Memory B cell (primary cell): ENCODE results near the gene TM2D3.
A peak's percentile ranks its signal among the peaks of the same experiment; 100 is the strongest.

ENCODE experiments used
- ATAC-seq: fragments of 150-1000 bp; cut with Tn5 transposase; 2 replicates; pipeline ENCODE4 v1.10.0; 2021; ENCODE audit warnings: low read depth, mild to moderate bottlenecking, moderate library complexity
- DNase-seq, 2 donors: peaks; one replicate each; pipeline ENCODE4 v3.0.0; 2022; ENCODE audit warnings: low spot score in 2 of 2
- H3K27ac Mint-ChIP-seq: one replicate; pipeline ENCODE4 v1.8.0; 2022; ENCODE audit warnings: mild to moderate bottlenecking, moderate library complexity, mixed read lengths
- H3K27me3 Mint-ChIP-seq: one replicate; pipeline ENCODE4 v1.8.0; 2022; ENCODE audit warnings: mixed read lengths
- H3K36me3 Mint-ChIP-seq: one replicate; pipeline ENCODE4 v1.8.0; 2022; ENCODE audit warnings: mild to moderate bottlenecking, mixed read lengths
- H3K4me1 Mint-ChIP-seq: one replicate; pipeline ENCODE4 v1.8.0; 2022; ENCODE audit warnings: mixed read lengths
- H3K4me3 Mint-ChIP-seq: one replicate; pipeline ENCODE4 v1.8.0; 2022; ENCODE audit warnings: mild to moderate bottlenecking, moderate library complexity, mixed read lengths
- H3K9me3 Mint-ChIP-seq: one replicate; pipeline ENCODE4 v1.8.0; 2022; ENCODE audit warnings: mixed read lengths

TM2D3 gene, protein sequence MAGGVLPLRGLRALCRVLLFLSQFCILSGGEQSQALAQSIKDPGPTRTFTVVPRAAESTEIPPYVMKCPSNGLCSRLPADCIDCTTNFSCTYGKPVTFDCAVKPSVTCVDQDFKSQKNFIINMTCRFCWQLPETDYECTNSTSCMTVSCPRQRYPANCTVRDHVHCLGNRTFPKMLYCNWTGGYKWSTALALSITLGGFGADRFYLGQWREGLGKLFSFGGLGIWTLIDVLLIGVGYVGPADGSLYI

DNA sequence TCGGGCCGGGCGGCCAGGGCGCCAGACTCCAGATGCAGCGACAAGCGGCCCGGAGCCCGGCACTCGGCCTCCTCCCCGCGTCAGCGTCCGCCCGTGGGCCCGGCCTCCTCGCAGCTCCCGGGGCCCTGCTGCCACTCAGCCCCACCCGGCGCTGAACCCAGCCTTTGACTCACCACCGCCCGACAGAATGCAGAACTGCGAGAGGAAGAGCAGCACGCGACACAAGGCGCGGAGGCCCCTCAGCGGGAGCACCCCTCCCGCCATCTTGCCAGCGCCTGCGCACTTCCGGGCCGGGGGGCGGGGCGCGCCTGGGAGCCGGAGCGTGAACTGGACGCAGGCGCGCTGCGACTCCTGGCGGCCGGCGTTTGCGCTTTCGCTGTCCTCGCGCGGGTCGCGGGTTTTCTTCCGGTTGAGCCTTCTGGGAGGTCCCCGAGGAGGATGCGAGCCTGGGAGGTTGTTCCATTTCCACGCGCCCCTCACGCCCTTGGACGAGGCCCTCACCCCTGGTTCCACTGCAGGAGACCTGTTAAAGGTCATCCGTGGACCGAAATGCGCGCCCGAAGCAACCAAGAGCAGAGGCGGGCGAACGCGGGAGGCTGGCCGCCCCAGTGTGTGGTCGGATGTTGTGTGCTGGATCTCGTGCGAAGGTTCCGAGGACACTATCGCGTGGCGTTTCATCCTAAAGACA lies at the start of gene TM2D3:
Gene TM2D3 (minus strand): TSS at position 284 of the 688 bp plus-strand sequence. CDS start 20 bp downstream, at position 264.
- Mint-ChIP-seq H3K36me3 (peaks cover 3% of the 10 kb centered on the region), H3K9me3 (no peaks in the 10 kb centered on the region), H3K4me3 (peak within 1 kb of the TSS; percentile 88), H3K4me1 (peaks cover 12% of the 10 kb centered on the region), H3K27ac (peak within 1 kb of the TSS; percentile 92), H3K27me3 (no peaks in the 10 kb centered on the region)
- peak; percentile 90 for ATAC-seq
- peak; percentile 97 to 98 for DNase-seq

DNA sequence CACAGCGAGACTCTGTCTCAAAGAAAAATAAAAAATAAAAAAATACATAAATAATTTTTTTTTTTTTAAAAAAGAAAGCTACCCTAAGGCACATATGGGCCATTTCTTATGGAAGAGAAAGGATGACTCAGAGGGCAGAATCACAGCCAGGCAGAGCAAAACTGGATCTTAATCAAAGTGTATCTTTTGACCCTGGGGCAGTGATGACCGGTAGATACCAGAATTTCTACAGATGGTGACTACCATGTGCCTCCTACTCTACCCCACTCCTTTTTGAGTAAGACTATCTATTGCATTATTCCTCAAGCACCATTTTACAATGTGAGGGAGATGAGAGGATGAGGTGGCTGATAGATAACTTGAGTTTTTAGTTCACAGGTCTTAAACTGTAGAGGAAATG lies 46.1 kb upstream of the TM2D3 start:
- Mint-ChIP-seq H3K4me3 (no peak overlapping the region), H3K36me3 (peaks cover 65% of the 10 kb centered on the region), H3K27me3 (no peaks in the 10 kb centered on the region), H3K4me1 (no peaks in the 10 kb centered on the region), H3K9me3 (no peaks in the 10 kb centered on the region), H3K27ac (no peak overlapping the region)
- DNase-seq: no peak
- no peak for ATAC-seq

DNA sequence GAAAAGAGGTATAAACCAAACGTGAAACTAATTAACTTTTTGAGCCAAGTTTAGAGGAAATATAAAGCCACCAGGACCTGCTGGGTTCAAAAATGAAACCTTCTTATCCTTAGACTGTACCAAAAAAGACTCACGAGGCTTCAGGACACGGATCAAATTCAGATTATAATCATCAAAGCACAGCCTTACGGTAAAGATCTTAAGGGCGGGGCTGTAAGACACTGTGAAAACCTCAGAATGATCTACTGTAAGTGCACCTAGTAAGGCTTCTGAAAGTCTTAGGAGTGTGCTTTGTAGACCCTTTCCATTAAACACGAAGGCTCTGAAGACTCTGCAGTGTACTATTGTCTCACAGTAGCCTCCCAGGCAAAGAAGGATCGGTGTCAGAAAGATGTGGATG lies 45.3 kb upstream of the TM2D3 start:
- peaks cover 69% of the 10 kb centered on the region for H3K36me3 Mint-ChIP-seq
- DNase-seq (no peak), ATAC-seq (no peak)
- H3K27me3 Mint-ChIP-seq: no peaks in the 10 kb centered on the region
- no peaks in the 10 kb centered on the region for H3K9me3 Mint-ChIP-seq
- no peaks in the 10 kb centered on the region for H3K4me1 Mint-ChIP-seq
- no peak overlapping the region for H3K27ac Mint-ChIP-seq
- no peak overlapping the region for H3K4me3 Mint-ChIP-seq

DNA sequence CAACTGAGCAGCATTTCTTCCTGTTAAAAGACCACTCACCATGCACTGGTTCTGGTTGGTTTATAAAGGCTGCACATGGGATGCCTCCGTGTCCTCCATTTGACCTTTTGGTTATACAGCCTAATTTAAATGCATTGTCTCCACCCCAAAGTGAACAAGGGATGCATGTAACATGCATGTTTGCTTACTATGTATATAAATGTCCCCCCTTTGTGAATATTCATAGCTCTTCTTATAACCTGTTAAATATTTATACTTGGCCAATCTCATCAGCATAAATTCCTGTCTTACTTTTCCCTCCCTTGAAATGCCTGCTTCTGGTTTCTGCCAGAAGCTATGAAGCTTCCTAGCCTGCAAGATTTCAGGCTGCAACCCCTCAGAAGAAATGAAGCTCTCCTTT lies 44.6 kb upstream of the TM2D3 start:
- no peak overlapping the region for H3K27ac Mint-ChIP-seq
- H3K27me3 Mint-ChIP-seq: no peaks in the 10 kb centered on the region
- H3K9me3 Mint-ChIP-seq: no peaks in the 10 kb centered on the region
- H3K4me1 Mint-ChIP-seq: no peaks in the 10 kb centered on the region
- no peak overlapping the region for H3K4me3 Mint-ChIP-seq
- DNase-seq (no peak), ATAC-seq (no peak)
- peaks cover 65% of the 10 kb centered on the region for H3K36me3 Mint-ChIP-seq

DNA sequence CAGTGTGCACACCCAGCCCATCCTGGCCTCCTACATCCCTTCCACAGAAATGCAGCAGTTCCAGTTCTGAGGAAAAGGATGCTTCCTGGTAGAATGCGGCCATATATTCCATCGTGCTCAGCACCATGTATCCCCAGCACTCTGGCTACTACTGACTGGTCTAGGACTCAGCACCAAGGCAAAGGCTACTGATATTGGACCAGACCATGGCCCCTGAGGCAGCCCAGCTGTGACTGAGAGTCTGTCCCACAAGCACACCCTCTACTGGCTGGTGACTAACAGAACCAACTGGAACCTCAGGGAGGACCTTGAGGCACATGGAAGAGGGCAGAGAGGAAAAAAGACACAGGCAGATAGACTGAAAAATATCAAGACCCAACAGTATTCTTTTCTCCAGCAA lies 42.1 kb upstream of the TM2D3 start:
- Mint-ChIP-seq H3K27ac (no peak overlapping the region), H3K36me3 (peaks cover 52% of the 10 kb centered on the region)
- no peak for ATAC-seq

DNA sequence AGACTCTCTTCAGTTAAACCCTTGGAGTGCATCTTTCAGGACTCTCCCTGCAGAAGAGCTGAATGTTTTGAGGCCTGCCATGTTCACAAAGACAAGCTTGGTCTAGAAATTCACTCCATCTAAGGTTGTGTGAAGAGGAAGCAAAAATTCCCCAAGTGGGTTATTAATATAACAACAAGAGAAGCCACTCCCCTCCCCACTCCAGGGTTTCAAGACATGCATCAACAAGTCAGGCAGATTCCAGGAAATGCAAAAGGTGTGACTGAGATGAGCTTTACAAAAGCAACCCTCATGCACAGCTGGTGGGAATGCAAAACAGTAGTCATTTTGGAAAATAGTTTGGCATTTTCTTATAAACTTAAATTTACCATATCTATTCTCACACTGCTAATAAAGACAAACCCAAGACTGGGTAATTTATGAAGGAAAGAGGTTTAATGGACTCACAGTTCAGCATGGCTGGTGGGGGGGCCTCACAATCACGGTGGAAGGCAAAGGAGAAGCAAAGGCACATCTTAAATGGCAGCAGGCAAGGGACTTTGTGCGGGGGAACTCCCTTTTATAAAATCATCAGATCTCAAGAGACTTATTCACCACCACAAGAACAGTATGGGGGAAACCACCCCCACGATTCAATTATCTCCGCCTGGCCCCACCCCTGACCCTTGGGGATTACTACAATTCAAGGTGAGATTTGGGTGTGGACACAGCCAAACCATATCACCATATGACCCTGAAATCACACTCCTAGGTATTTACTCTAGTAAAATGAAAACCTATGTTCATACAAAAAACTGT lies 40.8 kb upstream of the TM2D3 start:
- Mint-ChIP-seq H3K27ac (no peak overlapping the region), H3K4me1 (no peaks in the 10 kb centered on the region), H3K27me3 (no peaks in the 10 kb centered on the region), H3K4me3 (no peak overlapping the region), H3K36me3 (peaks cover 45% of the 10 kb centered on the region), H3K9me3 (no peaks in the 10 kb centered on the region)
- DNase-seq (no peak), ATAC-seq (no peak)

More for the DNA sequence above, 42.1 kb upstream of the TM2D3 start:
- no peak overlapping the region for H3K4me3 Mint-ChIP-seq
- DNase-seq: no peak
- no peaks in the 10 kb centered on the region for H3K27me3 Mint-ChIP-seq
- no peaks in the 10 kb centered on the region for H3K9me3 Mint-ChIP-seq
- no peaks in the 10 kb centered on the region for H3K4me1 Mint-ChIP-seq

DNA sequence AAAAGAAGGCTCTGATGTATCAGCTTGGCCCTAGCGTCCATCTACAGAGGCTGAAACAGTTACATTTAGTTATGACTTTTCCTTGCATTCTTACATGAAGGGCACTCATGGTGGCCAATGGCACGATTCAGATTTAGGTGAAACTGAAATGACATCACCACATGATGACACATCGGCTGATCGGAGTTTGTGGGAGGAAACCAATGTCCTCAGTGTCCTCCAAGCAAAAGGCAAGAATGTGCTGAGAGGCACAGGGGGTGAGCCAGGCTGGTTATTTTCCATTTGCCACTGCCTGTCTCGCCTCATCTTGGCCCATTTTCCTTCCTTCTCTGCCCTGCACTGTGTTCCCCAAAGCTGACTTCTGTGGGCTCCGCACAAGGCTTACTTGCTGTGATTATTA lies 37.7 kb upstream of the TM2D3 start:
- no peaks in the 10 kb centered on the region for H3K4me1 Mint-ChIP-seq
- DNase-seq (no peak), ATAC-seq (no peak)
- H3K9me3 Mint-ChIP-seq: no peaks in the 10 kb centered on the region
- peaks cover 28% of the 10 kb centered on the region for H3K36me3 Mint-ChIP-seq
- no peaks in the 10 kb centered on the region for H3K27me3 Mint-ChIP-seq
- H3K4me3 Mint-ChIP-seq: no peak overlapping the region
- H3K27ac Mint-ChIP-seq: no peak overlapping the region

DNA sequence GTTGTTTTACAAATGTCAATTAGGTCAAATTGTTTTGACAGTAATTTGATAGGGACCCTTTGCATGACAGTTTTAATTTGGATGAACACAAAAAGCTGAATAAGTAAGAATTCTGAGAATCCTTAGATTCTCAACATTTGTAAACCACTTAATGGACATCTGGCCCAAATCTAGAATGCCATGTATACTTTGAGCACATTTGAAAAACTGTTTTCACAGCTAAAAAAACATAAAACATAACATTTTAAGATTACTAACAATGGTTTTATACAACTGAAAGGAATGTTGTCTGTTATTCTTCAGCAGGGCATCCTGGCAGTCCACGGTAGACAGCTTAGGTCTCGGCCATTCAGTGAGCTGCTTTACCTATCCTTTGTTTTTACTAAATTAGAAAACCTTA lies 34.5 kb upstream of the TM2D3 start:
- no peaks in the 10 kb centered on the region for H3K27me3 Mint-ChIP-seq
- ATAC-seq: no peak
- no peak for DNase-seq
- no peaks in the 10 kb centered on the region for H3K4me1 Mint-ChIP-seq
- H3K9me3 Mint-ChIP-seq: no peaks in the 10 kb centered on the region
- peaks cover 28% of the 10 kb centered on the region for H3K36me3 Mint-ChIP-seq
- no peak overlapping the region for H3K4me3 Mint-ChIP-seq
- no peak overlapping the region for H3K27ac Mint-ChIP-seq

DNA sequence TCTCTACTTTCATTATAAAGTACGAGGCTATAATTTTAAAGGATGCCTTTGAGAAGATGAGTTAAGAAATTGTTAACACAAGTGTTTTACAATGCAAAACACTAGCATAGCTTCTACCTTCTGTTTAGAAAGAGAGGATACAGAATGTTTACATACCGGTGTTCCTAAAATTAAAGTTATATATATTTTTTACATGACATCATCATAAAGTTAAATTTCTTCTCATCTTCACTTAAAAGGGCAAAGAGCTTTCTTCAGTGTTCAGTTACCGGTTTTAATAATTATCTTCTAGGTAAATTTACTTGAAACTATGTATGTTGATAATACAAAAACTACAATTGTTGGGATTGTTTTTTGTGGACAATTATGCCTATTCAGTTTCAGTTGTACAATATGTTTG lies 32.7 kb upstream of the TM2D3 start:
- H3K4me3 Mint-ChIP-seq: no peak overlapping the region
- no peaks in the 10 kb centered on the region for H3K9me3 Mint-ChIP-seq
- DNase-seq: no peak
- no peaks in the 10 kb centered on the region for H3K4me1 Mint-ChIP-seq
- peaks cover 36% of the 10 kb centered on the region for H3K36me3 Mint-ChIP-seq
- H3K27ac Mint-ChIP-seq: no peak overlapping the region
- no peaks in the 10 kb centered on the region for H3K27me3 Mint-ChIP-seq
- ATAC-seq: no peak

DNA sequence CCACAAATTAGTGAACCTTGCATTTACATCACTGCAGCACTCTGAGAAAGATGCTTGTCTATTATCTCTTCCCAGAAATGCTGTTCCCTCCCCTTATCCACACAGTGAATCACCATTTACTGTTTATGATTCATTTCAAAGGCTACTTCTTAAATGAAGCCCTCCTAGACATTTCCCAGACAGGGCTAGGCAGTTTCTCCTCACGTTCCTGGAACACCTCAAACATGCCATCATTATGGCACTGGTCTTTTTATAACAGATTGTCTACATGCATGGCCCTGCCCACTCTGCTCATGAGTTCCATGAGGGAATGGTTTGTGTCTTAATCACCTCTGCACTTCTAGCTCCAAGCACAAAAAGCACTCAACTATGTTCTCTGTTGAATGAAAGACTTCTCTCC lies 32.2 kb upstream of the TM2D3 start:
- H3K4me1 Mint-ChIP-seq: no peaks in the 10 kb centered on the region
- no peak for DNase-seq
- H3K27me3 Mint-ChIP-seq: no peaks in the 10 kb centered on the region
- ATAC-seq: no peak
- no peak overlapping the region for H3K27ac Mint-ChIP-seq
- no peaks in the 10 kb centered on the region for H3K9me3 Mint-ChIP-seq
- H3K4me3 Mint-ChIP-seq: no peak overlapping the region
- H3K36me3 Mint-ChIP-seq: peaks cover 35% of the 10 kb centered on the region

DNA sequence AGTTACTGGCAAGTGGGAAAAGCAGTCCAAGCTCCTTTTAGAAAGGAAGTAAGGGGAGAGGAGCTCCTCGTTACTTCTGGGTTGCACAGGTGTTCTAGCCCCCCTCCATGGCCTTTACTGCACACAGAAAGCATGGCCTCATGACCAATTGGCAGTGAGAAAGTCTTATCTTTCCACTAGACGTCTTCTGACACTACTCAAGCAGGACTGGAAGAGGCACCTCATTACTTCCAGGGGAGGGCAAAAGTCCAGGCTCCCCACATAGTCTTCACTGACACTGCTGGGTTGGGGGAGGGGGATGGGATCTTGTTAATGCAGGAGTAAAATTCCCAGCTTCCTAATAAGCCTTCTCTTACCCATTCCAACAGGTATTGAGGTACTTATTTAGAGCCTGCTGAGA lies 27.6 kb upstream of the TM2D3 start:
- no peak for DNase-seq
- H3K36me3 Mint-ChIP-seq: peaks cover 37% of the 10 kb centered on the region
- peaks cover 7% of the 10 kb centered on the region for H3K4me1 Mint-ChIP-seq
- no peak for ATAC-seq
- peaks cover 3% of the 10 kb centered on the region for H3K9me3 Mint-ChIP-seq
- H3K27ac Mint-ChIP-seq: no peak overlapping the region
- no peaks in the 10 kb centered on the region for H3K27me3 Mint-ChIP-seq
- H3K4me3 Mint-ChIP-seq: no peak overlapping the region

DNA sequence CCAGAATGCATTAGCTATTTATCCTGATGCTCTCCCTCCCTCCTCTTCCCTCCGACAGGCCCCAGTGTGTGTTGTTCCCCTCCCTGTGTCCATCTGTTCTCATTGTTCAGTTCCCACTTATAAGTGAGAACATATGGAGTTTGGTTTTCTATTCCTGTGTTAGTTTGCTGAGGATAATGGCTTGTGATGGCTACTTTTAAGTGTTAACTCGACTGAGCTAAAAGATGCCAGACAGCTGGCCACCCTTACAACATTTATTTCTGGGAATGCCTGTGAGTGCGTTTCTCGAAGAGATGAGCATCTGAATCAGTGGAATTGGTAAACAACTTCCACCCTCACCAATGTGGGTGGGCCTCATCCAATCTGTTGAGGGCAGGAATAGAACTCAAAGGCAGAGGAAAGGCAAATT lies 24.7 kb upstream of the TM2D3 start:
- peaks cover 3% of the 10 kb centered on the region for H3K9me3 Mint-ChIP-seq
- no peaks in the 10 kb centered on the region for H3K27me3 Mint-ChIP-seq
- ATAC-seq (no peak), DNase-seq (no peak)
- peaks cover 34% of the 10 kb centered on the region for H3K36me3 Mint-ChIP-seq
- H3K4me1 Mint-ChIP-seq: peaks cover 7% of the 10 kb centered on the region
- H3K27ac Mint-ChIP-seq: no peak overlapping the region
- H3K4me3 Mint-ChIP-seq: no peak overlapping the region

DNA sequence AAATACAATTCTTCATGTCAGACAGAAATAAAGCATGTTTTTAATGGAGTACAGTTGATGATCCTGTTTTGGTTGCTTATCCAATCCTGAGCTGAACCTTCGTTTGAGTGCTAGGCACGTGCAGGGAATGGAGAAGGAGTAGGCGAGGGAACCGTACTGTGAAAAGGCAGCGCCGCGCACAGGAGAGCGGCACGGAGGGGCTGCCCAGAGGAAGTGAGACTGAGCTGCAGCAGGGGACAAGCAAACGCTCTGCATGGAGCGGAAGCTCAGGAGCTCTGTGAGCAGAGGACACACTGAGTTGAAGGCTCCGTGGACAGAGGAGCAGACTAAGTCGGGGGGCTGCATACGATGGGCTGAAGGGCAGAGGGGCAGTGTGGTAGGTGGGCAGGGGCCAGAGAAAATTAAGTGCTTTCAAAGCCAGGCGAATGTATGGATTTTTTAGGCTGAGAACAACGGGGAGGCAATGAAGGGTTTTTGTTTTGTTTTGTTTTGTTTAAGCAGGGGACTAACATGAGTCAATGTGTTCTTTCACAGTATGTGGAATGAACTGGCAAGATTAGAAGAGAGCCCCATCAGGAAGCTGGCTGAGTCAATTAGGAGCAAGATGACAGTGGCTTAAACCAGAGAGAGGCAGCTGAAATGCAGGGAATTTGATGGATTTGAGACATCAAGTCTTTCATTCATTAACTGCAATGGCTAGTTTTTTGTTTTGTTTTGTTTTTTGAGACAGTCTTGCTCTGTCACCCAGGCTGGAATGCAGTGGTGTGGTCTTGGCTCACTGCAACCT lies 23.8 kb upstream of the TM2D3 start:
- ATAC-seq: peak; percentile 99
- H3K36me3 Mint-ChIP-seq: peaks cover 31% of the 10 kb centered on the region
- peak overlapping the region; percentile 87 for H3K4me3 Mint-ChIP-seq
- peaks cover 7% of the 10 kb centered on the region for H3K4me1 Mint-ChIP-seq
- DNase-seq: peak; percentile 5 to 14
- peak overlapping the region; percentile 28 for H3K27ac Mint-ChIP-seq
- H3K27me3 Mint-ChIP-seq: no peaks in the 10 kb centered on the region
- peaks cover 3% of the 10 kb centered on the region for H3K9me3 Mint-ChIP-seq

DNA sequence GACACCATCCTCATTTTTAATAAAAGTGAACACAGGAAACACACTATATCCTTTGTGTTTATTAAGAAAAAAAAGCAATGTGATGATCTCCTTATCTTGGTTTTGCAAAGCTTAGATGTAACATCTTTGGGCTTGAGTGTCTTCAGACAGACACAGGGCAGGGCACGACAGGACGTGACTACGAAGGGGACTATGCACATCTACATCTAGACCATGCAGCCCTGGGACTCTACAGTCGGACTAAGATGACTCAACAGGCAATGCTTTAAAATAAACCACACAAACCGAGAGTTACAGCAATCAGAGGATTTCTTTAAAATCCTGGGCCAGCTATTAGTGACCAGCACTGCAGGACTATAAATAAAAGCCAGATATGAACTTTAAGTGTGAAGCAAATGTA lies 22.8 kb upstream of the TM2D3 start:
- Mint-ChIP-seq H3K36me3 (peaks cover 35% of the 10 kb centered on the region), H3K27me3 (no peaks in the 10 kb centered on the region), H3K27ac (no peak overlapping the region), H3K4me1 (peaks cover 7% of the 10 kb centered on the region), H3K4me3 (no peak overlapping the region), H3K9me3 (peaks cover 3% of the 10 kb centered on the region)
- no peak for DNase-seq
- ATAC-seq: no peak
